K562 (cell line): ENCODE results near the gene SLC8A1. TPM values are rescaled to one million over a fixed set of nuclear protein-coding genes. Genes with fewer than 3 reads are reported as not detected.

Source experiments
- ATAC-seq: fragments of 200-7000 bp; cut with Tn5 transposase; 3 replicates; pipeline ENCODE4 v1.9.1; 2020; ENCODE audit warnings: moderate library complexity
- BruUV-seq: library from RNA; stranded (reverse); fragments of 400-500 nt; replicated peaks from 2 replicates; lab custom pipeline; 2021; lab: Mats Ljungman, UMichigan
- CTCF ChIA-PET: fragments of 300-600 bp; formaldehyde crosslinking; extraction: SDS; loops from one replicate; lab custom pipeline; 2021; ENCODE audit warnings: low intra/inter-chr PET ratio; lab: Yijun Ruan, JAX
- POLR2A ChIA-PET: fragments of 300-600, 350-650 bp; sonication (Branson Sonifier 250); formaldehyde crosslinking; extraction: SDS; loops from one replicate; lab custom pipeline; 2021; ENCODE audit warnings: antibody characterized with exemption, inconsistent platforms; lab: Yijun Ruan, JAX
- DNase-seq, 4 experiments: peaks; one replicate each; pipeline versions ENCODE4 v3.0.0 to v3.0.0-alpha.2; 2011 to 2018; ENCODE audit warnings: low spot score in 3 of 4, mixed read lengths in 3 of 4; ENCODE audit errors: extremely low read depth in 1 of 4
- FAIRE-seq: peaks from 2 replicates; lab custom pipeline; 2011; peaks lifted over from hg19 to GRCh38; lab: Jason Lieb, UNC
- H2AFZ ChIP-seq: 2 replicates; pipeline ENCODE4 v1.6.0; 2011; ENCODE audit warnings: low read depth, low read length, control low read depth, inconsistent platforms
- H3K27ac ChIP-seq: fragments of 200-600 bp; 3 replicates; pipeline ENCODE4 v1.8.0; 2011; ENCODE audit warnings: low read depth, mild to moderate bottlenecking, control low read depth, inconsistent platforms, low read length, moderate library complexity, mixed read lengths; ENCODE audit errors: extremely low read depth
- H3K27me3 ChIP-seq, 2 experiments: fragments of 300-600 bp in 1 of 2; 2 replicates in 1 of 2; 3 replicates in 1 of 2; pipeline versions ENCODE4 v1.6.0 to v1.8.0; 2011; ENCODE audit warnings: inconsistent platforms in 2 of 2, low read length in 2 of 2, mild to moderate bottlenecking in 1 of 2, mixed read lengths in 1 of 2, moderate library complexity in 1 of 2; ENCODE audit not compliant: control insufficient read depth in 2 of 2, insufficient read depth in 2 of 2
- H3K36me3 ChIP-seq: fragments of 300-600 bp; 3 replicates; pipeline ENCODE4 v1.8.0; 2011; ENCODE audit warnings: mild to moderate bottlenecking, low read length, inconsistent platforms; ENCODE audit not compliant: control insufficient read depth, insufficient read depth
- H3K4me1 ChIP-seq, 2 experiments: fragments of 200-600 bp in 1 of 2; replicated peaks in 1 of 2; 2 replicates in 1 of 2; 3 replicates in 1 of 2; pipeline versions ENCODE4 v1.5.1 to v1.8.0; 2011; ENCODE audit warnings: inconsistent platforms in 2 of 2, low read length in 2 of 2, mild to moderate bottlenecking in 1 of 2, mixed read lengths in 1 of 2, moderate library complexity in 1 of 2; ENCODE audit not compliant: control insufficient read depth in 2 of 2, insufficient read depth in 2 of 2
- H3K4me2 ChIP-seq: 2 replicates; pipeline ENCODE4 v1.6.1; 2011; ENCODE audit warnings: low read length, control low read depth, inconsistent platforms, mixed read lengths; ENCODE audit not compliant: insufficient read depth
- H3K4me3 ChIP-seq: fragments of 200-600 bp; sonication (generic), shearing (Covaris generic); 2 replicates; pipeline ENCODE4 v1.5.1; 2016; ENCODE audit warnings: control low read depth, inconsistent platforms
- H3K79me2 ChIP-seq: fragments of 200-600 bp; 3 replicates; pipeline ENCODE4 v1.8.0; 2011; ENCODE audit warnings: low read length, inconsistent platforms; ENCODE audit not compliant: control insufficient read depth, insufficient read depth
- H3K9ac ChIP-seq, 2 experiments: 2 replicates each; pipeline versions ENCODE4 v1.6.0 to v1.6.1; 2011; ENCODE audit warnings: low read depth in 2 of 2, low read length in 2 of 2, control low read depth in 1 of 2, inconsistent platforms in 1 of 2, mild to moderate bottlenecking in 1 of 2, mixed read lengths in 1 of 2; ENCODE audit not compliant: insufficient read depth in 1 of 2
- H3K9me1 ChIP-seq: one replicate; pipeline ENCODE4 v1.6.0; 2011; ENCODE audit warnings: inconsistent platforms, mild to moderate bottlenecking, low read length, moderate library complexity; ENCODE audit not compliant: control insufficient read depth, insufficient read depth
- H3K9me3 ChIP-seq: replicated peaks from 2 replicates; pipeline ENCODE4 v1.5.1; 2011; ENCODE audit warnings: low read depth, low read length, inconsistent platforms; ENCODE audit not compliant: control insufficient read depth, insufficient read depth
- H4K20me1 ChIP-seq: replicated peaks from 2 replicates; pipeline ENCODE4 v1.6.1; 2011; ENCODE audit warnings: low read length, inconsistent platforms, mixed read lengths; ENCODE audit not compliant: control insufficient read depth, insufficient read depth
- CREB5 ChIP-seq: fragments of 250-450 bp; sonication (Bioruptor Pico); IDR thresholded peaks from 2 replicates; pipeline ENCODE4 v1.5.0; 2020; ENCODE audit warnings: mild to moderate bottlenecking
- CTCF ChIP-seq, 3 experiments: IDR thresholded peaks in 2 of 3; conservative IDR thresholded peaks in 1 of 3; 2 replicates each; pipeline ENCODE4 v1.5.1; 2011 to 2012; ENCODE audit warnings: low read length in 3 of 3, mild to moderate bottlenecking in 3 of 3, control low read depth in 2 of 3, improper control_type of control experiment in 1 of 3, inconsistent platforms in 1 of 3, low read depth in 1 of 3, mixed read lengths in 1 of 3, moderate library complexity in 1 of 3; ENCODE audit not compliant: insufficient read depth in 2 of 3
- ELK3 ChIP-seq: fragments of 450-650 bp; formaldehyde crosslinking; IDR thresholded peaks from 2 replicates; pipeline ENCODE4 v1.4.0; 2020; ENCODE audit warnings: mild to moderate bottlenecking
- HMG20B ChIP-seq: fragments of 250-450 bp; sonication (Bioruptor Pico); IDR thresholded peaks from 2 replicates; pipeline ENCODE4 v1.5.0; 2021; ENCODE audit warnings: mild to moderate bottlenecking
- MTA2 ChIP-seq: fragments of 450-650 bp; IDR thresholded peaks from 2 replicates; pipeline ENCODE4 v1.6.1; 2016; ENCODE audit warnings: low read depth
- NFRKB ChIP-seq: fragments of 450-650 bp; IDR thresholded peaks from 2 replicates; pipeline ENCODE4 v1.6.1; 2016; ENCODE audit warnings: low read depth
- PCBP2 ChIP-seq: fragments of 200-400 bp; formaldehyde crosslinking; IDR thresholded peaks from 2 replicates; pipeline ENCODE4 v1.6.1; 2018; ENCODE audit warnings: low read length, low read depth, mild to moderate bottlenecking, moderate library complexity; ENCODE audit not compliant: poor library complexity, severe bottlenecking
- RAD21 ChIP-seq, 2 experiments: fragments of 250-450 bp in 1 of 2; fragments of 450-650 bp in 1 of 2; sonication (Bioruptor Pico) in 1 of 2; formaldehyde crosslinking in 1 of 2; IDR thresholded peaks in 1 of 2; conservative IDR thresholded peaks in 1 of 2; 2 replicates each; pipeline versions ENCODE4 v1.4.0 to v1.8.0; 2020 to 2022; ENCODE audit warnings: mild to moderate bottlenecking in 2 of 2, moderate library complexity in 1 of 2
- RBFOX2 ChIP-seq: fragments of 200-400 bp; formaldehyde crosslinking; IDR thresholded peaks from 2 replicates; pipeline ENCODE4 v1.6.1; 2017; ENCODE audit warnings: low read depth, mild to moderate bottlenecking, low read length, moderate library complexity
- RBM25 ChIP-seq: fragments of 200-400 bp; formaldehyde crosslinking; IDR thresholded peaks from 2 replicates; pipeline ENCODE4 v1.6.1; 2018; ENCODE audit warnings: low read length, low read depth, moderate library complexity; ENCODE audit not compliant: severe bottlenecking
- SRSF9 ChIP-seq: fragments of 200-400 bp; formaldehyde crosslinking; IDR thresholded peaks from 2 replicates; pipeline ENCODE4 v1.6.1; 2017; ENCODE audit warnings: low read depth, low read length, borderline replicate concordance
- TCF3 ChIP-seq: sonication (generic); formaldehyde crosslinking; IDR thresholded peaks from 2 replicates; pipeline ENCODE4 v1.4.0; 2020; ENCODE audit warnings: mild to moderate bottlenecking, missing genetic modification reagents
- ZNF280B ChIP-seq: fragments of 250-450 bp; sonication (Bioruptor Pico); IDR thresholded peaks from 2 replicates; pipeline ENCODE4 v1.5.1; 2021; ENCODE audit warnings: mild to moderate bottlenecking
- WGBS: fragments of 100-300 bp; shearing (Covaris generic); methylation state at CpG from one replicate; pipeline ENCODE4 v1.1.6; 2016; ENCODE audit warnings: low coverage, mixed read lengths; ENCODE audit not compliant: insufficient coverage; ENCODE audit errors: missing lambda C conversion rate; 5-methylcytosine and 5-hydroxymethylcytosine counted together
- in situ Hi-C: fragments of 300-500 bp; cut with MboI; formaldehyde crosslinking; loops from 4 replicates; pipeline ENCODE4 v1.15.0; 2018; ENCODE audit warnings: inconsistent platforms, mixed read lengths
- intact Hi-C: fragments of 100-400 bp; cut with micrococcal nuclease; formaldehyde crosslinking; loops from 2 replicates; pipeline ENCODE4 v1.14.2; 2022
- polyA plus RNA-seq, 8 experiments: library from polyadenylated mRNA; depleted of rRNA in 4 of 8; stranded (reverse) in 5 of 8; unstranded in 3 of 8; fragments of >200 nt; fragmentation: Nextera tagmentation in 2 of 8; fragmentation: Illumina TruSeq in 1 of 8; extraction: Ambion mirVana in 2 of 8; extraction: Trizol in 1 of 8; gene quantifications; 2 replicates each; pipeline versions ENCODE4 v1.2.1 to v1.2.3, GENCODE V29; 2011 to 2014; ENCODE audit warnings: inconsistent platforms in 1 of 8, missing spikeins in 1 of 8
- total RNA-seq, 7 experiments: library from RNA; depleted of rRNA in 6 of 7; stranded (reverse); fragments of >200 nt in 6 of 7; fragmentation: Illumina TruSeq in 2 of 7; extraction: Trizol in 2 of 7; gene quantifications; 2 replicates each; pipeline versions ENCODE4 v1.2.1 to v1.2.3, GENCODE V29; 2011 to 2021; ENCODE audit warnings: low replicate concordance in 1 of 7

Gene SLC8A1
- total and polyA plus RNA-seq, 9 of the 15 experiments (the other 6 are each of a cell fraction or from before 2014, with no cell fraction given), result not detected

GRCh38 chr2:40463112-40463511 lies 11.2 kb upstream of the SLC8A1 start:
- in situ Hi-C loops, result no loop called here
- H3K4me3 ChIP-seq, result no peak overlapping the region
- ATAC-seq (no peak), DNase-seq (no peak)
- H2AFZ ChIP-seq, result no peak overlapping the region
- H3K9me1 ChIP-seq, result no peaks in the 10 kb centered on the region
- no peak overlapping the region for H3K27ac ChIP-seq
- H3K9ac ChIP-seq, result no peak overlapping the region
- H3K27me3 ChIP-seq, result no peaks in the 10 kb centered on the region
- no peaks in the 10 kb centered on the region for H3K9me3 ChIP-seq
- 2% methylated on average over 8 of the region's 8 CpGs for WGBS
- CTCF ChIA-PET, result no interaction called here
- BruUV-seq, result no TSS peak
- TF ChIP-seq TCF3 (CRISPR knock-in tag), result no peak
- TF ChIP-seq CREB5 (CRISPR knock-in tag), result no peak
- no peak for TF ChIP-seq SRSF9
- no peak for TF ChIP-seq HMG20B
- TF ChIP-seq ZNF280B (CRISPR knock-in tag), result no peak
- no peak for TF ChIP-seq RBM25
- no peak for TF ChIP-seq RAD21 (CRISPR knock-in tag; conservative IDR thresholded peaks at IDR 0.05 in 1 of 2, IDR thresholded peaks at IDR 0.05 in 1 of 2)
- TF ChIP-seq CTCF (IDR thresholded peaks at IDR 0.05 in 2 of 3, conservative IDR thresholded peaks at IDR 0.05 in 1 of 3; ENCODE audit: insufficient read depth in 2 of 3, low read depth in 1 of 3, low read length in 3 of 3), result no peak
- TF ChIP-seq MTA2, result no peak
- no peak for TF ChIP-seq PCBP2
- TF ChIP-seq ELK3 (CRISPR knock-in tag), result no peak
- no peak for TF ChIP-seq NFRKB
- no peak for TF ChIP-seq RBFOX2
- TF ChIP-seq, all 486 proteins: peak for 0
- Histone ChIP-seq H3K4me1 (no peaks in the 10 kb centered on the region), H3K79me2 (no peaks in the 10 kb centered on the region), H3K36me3 (no peaks in the 10 kb centered on the region), H4K20me1 (no peaks in the 10 kb centered on the region), H3K4me2 (no peak overlapping the region)
- intact Hi-C loops, result no loop called here
- POLR2A ChIA-PET, result no interaction called here
- no peak for FAIRE-seq
